Measurements from ENCODE around the gene ICAM1.

ICAM1 gene

DNA sequence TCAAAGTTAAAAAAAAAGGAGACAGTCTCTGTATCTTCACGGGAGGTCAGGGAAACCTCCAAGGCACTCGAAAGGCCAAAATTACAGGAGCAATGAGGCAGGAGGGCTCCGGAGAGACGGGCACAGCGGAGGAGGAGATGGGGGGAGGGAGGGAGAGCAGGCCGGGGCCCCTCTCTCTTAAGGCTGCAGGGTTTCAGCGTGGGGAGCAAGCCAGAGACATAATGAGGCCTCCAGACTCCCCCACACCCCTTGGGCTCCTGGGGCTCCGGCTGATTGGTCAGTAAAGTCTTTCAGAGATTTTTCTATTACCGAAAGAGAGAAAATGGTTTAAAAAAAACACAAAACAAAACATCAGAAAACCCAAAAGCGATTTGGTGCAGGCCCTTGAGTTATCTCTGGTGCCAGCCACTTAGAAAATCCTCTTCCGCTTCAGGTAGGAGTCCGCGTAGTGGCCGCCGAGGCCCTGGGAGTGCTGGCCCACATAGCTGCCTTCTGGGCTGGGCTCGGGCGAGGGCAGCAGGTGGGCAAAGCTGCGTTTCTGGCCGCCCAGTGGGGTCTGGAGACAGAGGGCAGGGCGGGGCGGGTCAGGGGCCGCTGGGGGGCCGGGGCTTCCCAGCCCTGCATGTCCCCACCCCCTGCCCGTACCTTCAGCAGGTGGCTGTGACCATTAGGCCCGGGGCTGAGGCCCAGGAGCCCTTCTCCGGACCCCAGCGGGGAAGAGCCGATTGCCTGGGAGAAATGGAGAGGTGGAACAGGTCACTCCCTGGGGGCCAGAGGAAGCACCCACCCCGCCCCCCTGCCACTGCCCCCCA, 46.3 kb downstream of the ICAM1 start:
- intact Hi-C loops (cut with DNase I) = no loop called here
- DNase-seq = no peak

DNA sequence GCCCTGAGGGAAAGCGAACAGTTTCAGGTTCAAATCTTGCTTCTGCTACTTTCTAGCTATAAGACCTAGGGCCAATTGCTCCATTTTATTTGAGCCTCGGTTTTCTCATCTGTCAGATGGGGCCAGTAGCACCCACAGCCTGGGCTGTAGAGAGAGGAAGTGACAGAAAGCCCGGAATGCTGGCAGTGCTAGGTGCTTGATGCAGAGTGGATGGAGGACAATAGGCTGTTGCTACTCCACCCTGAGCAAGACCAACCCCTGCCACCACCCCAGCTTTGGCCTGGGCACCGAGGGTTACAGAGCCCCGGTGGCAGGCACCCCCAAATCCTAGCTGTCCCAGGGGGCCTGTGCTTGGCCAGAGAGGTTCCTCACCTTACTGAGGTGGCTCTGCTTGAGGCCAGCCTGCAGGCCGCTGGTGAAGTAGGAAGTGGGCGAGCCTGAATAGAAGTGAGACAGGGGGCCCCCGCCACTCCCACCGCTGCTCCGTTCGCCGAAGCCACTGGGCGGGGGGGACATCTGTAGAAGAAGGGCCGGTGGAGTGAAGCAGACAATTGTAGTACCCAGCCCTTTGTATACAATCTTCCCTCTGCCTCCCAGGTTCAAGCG, 47.0 kb downstream of the ICAM1 start:
- intact Hi-C loops (cut with DNase I) = no loop called here
- no peak for DNase-seq

DNA sequence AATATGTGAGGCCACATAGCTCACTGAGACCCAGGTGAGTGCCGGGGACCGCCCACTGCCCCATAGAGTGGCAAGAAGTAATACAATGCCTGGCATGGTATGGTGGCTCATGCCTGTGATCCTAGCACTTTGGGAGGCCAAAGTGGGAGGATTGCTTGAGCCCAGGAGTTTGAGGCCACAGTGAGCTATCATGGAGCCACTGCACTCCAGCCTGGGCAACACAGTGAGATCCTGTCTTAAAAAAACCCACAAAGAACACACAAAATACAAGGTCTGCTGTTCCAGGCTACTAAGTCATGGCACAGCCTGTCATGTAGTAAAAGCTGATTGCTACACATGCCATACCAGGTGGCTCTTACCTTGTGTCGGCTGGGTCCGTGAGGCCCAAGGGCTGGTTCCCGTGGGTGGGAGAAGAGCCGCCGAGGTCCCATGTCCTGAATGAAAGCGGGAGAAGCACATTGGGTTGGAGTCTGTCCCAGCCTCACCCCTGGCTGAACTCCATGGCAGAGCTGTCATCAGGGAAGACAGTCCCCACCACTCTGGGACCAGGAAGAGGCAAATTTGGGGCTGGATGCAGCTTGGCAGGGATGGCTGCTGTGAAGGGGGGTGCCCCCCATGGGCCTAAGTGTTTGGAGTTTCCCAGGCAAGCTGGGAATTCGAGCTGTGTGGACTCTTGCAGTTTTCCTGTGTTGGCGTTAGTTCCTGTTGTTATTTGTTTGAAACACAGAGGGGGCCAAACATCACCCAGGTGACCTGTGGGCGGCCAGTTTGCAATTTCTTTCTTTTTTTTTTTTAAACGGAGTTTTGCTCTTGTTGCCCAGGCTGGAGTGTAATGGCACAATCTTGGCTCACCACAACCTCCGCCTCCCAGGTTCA, 48.1 kb downstream of the ICAM1 start:
- DNase-seq = no peak
- intact Hi-C loops (cut with DNase I) = no loop called here

DNA sequence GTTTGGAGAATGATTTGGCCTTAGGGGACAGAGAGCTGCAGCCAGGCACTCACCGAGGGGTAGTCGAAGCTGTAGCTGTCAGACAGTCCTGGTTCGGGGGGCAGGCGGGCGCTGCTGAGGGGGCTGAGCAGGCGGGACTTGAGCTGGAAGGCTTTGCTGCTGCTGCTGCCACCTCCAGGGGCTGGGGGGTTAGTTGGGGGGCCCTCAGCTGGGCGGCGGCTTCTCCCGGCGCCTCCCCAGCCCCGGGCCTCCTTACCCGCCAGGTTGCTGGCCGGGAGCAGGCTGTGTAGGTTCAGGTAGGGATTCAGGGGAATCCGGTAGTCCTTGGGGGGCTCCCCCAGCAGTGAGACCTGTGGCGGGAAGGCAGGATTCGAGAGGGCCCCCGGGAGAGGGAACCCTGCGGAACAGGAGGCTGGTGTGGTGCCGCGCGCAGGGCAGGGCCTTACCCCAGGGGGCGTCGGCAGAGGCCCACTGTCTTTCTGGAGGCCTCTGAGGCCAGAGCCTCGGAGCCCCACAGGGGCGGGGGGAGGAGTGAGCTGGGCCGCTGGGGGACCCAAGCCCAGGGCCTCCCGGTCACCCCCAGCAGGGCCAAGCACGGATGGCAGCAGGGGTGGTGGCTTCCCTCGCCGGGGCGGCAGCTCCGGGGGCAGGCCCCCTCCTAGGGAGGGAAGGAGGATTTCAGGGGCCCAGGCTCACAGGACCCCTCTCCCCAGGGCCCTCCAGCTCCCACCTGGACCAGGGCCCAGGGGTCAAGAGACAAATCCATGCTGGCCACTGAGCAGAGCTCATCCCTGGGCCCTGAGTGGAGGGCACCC, 49.9 kb downstream of the ICAM1 start:
- intact Hi-C loops (cut with DNase I) = no loop called here

DNA sequence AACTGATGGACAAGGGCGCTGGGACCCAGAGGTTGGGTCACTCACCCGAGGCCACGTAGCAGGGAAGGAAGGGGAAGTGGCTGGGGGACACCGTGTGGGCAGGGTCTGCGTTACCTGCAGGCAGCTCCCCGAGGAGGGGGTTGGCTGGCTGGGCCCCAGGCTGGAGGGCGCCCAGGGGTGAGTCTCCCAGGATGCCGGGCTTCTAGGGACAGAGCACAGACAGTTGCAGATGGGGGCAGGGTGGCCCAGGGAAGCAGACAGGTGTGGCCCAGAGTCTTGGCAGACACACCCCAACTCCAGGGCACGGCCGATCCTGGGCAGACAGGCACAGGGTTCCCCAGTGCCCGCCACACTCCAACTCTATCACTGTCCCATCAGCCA, 50.5 kb downstream of the ICAM1 start:
- intact Hi-C loops (cut with DNase I) = no loop called here
- DNase-seq = no peak

More for the DNA sequence above, 49.9 kb downstream of the ICAM1 start:
- DNase-seq = no peak

DNA sequence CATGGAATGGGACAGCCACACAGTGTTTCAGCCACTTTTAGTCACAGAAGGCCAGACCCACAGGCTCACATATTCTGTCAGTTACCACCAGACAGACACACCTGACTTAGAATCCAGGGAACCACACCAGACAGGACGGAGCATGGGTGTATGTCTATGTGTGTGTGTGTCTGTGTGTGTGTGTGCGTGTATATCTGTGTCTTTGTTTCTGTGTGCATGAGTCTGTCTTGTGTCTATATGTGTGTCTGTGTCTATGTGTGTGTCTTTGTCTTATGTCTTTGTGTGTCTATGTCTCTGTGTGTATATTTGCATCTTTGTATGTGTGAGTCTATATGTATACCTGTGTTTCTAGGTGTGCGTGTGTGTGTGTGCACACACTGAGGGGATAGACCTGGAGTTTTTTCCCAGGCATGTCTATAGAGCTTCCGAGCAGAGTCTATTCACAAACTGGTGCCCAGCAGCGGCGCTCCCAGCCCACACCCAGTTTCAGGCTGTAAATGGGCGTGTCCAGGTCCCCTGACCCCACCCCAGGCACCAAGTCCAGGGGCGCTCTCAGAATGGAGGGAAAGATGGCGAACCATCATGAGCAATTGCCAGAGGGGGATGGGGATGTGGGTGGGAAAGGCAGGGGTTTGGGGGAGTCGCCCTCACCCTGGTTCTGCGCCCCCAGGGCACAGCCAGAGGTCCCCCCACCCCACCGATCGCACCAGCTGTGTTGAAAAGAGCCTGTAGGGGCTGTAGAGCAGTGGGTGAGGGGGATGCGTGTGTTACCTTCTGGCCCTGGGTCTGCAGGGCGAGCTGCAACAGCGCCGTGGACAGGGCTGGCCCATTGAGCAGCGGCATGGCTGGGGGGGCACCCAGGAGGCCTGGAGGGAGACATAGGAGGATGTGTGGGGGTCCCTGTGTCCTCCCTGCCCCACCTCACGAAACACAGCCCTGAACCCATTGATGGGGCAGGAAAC, 51.2 kb downstream of the ICAM1 start:
- intact Hi-C loops (cut with DNase I) = no loop called here
- no peak for DNase-seq

DNA sequence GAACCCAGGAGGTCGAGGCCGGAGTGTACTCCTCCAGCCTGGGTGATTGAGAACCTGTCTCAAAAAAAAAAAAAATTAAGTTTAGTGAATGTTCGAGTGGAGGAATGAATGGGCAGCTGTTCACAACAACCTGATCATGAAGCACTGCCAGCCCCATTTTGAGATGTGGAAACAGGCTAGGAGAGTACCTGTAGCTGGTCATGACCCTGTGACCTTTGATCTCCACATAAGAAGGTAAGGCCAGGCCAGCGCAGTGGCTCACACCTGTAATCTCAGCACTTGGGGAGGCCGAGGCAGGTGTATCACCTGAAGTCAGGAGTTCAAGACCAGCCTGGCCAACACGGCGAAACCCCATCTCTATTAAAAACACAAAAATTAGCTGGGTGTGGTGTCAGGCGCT, 54.8 kb downstream of the ICAM1 start:
- intact Hi-C loops (cut with DNase I) = no loop called here

DNA sequence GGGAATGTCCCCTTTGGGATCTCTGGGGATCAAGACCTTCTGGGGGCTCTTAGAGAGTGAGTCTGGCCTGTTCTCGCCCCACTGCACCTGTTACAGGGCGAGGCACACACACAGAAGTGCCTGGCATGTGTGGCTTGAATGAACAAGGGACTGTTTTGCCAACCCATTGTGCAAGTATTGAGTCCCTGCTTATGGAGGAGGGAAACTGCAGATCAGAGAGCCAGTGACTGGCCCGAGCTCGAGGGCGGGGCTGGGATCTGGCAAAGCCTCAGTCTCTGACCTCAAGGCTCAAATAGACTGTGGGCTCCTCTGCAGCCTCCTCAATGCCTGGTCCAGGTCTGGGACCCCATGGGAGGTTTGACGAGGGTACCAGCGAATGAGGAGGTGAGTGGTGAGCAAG, 56.9 kb downstream of the ICAM1 start:
- intact Hi-C loops (cut with DNase I) = no loop called here

More for the DNA sequence above, 54.8 kb downstream of the ICAM1 start:
- no peak for DNase-seq

DNA sequence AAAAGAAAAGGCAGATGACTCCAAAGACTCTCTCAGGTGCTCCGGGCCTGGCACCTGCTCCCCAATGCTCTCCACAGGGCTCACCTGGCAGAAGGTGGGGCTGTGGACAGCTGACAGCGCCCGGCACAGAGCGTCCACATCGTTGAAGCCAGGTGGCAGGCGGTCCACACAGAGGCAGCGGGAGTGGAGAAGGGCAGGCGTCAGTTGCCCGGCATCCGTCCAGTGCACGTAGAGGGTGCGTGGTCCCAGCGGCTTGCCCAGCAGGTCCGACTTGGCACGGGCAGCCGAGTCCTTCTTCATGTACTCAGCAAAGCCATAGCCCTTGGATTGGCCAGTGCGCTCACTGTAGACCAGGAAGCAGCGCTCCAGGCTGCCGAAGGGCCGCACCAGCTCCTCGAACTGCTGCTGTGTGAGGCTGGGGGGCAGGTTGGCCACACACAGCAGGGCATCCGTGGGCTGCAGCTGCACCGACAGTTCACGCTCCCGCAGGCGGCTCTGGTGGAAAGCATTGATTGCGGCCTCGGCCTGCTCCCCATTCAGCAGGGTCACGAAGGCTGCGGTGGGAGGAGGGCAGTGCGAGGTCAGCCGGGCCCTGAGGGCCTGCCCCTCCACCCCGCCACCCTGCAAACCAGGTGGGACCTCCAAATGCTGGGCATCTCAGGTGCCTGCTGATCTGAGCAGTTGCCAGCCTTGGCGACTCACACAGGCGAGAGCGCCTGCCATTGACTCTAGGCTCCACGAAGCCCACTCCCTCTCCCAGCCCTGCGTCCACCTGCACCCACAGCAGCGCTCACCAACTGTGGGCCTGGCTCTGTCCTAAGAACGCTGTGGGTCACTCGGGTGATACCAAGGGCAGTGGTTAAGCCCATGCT, 57.9 kb downstream of the ICAM1 start:
- no peak for DNase-seq

More for the DNA sequence above, 56.9 kb downstream of the ICAM1 start:
- DNase-seq = no peak

DNA sequence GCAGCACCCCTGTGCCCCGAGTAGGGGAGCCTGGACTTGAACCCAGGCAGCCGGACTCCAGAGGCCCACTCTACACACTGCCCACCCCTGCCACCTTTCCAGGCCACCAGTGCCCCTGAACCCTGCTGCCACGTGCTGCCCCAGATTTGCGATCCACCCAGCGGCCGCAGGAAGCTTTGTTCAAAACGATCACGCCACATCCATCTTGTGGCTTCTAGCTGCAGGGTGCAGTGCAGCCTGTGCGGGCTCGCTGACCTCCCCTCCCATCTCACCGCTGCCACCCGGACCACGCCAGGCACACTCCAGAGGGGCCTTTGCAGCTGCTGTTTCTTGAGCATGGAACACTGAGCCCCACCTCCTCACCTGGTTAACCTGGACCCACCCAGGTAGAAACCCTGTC, 58.6 kb downstream of the ICAM1 start:
- no peak for DNase-seq
- intact Hi-C loops (cut with DNase I) = no loop called here

More for the DNA sequence above, 57.9 kb downstream of the ICAM1 start:
- intact Hi-C loops (cut with DNase I) = no loop called here

DNA sequence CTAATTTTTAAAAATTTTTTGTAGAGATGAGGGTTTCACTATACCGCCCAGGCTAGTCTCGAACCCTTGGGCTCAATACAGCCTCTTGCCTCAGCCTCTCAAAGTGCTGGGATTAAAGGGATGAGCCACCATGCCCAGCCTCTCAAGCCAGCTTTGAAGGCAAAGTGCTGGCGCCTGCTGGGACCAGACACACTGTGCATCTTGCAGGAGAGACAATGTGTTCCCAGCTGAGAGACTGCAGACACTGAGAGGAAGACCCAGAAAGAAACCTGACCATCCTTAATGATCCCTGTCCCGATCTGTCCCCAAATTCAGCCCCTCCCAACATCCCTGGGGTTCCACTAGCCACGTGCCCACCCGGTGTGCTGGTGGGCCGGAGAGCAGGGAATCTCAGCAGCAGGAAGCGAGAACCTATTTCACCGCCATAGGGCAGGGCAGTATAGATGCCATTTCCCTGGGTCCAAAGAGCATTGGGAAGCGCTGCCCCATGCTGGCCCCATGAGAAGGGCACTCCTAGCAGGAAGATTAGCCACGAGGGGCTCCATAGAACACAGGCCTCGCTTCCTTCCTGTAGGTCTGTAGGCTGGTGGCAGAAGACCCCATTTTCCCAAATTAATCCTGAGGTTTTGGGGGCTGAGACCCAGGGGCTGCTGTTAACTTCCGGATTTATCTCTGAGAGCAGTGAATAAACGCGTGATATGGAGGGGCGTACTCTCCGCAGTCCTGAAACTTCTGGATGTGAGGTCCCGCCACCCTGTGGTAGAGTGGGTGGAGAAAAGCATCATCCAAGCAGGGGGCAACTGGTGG, 61.4 kb downstream of the ICAM1 start:
- no peak for DNase-seq
- intact Hi-C loops (cut with DNase I) = loop anchor here (5.0 to 10.0 kb wide), 2 partner anchors 50 to 68 kb away; partner anchors contain the start of gene TYK2

DNA sequence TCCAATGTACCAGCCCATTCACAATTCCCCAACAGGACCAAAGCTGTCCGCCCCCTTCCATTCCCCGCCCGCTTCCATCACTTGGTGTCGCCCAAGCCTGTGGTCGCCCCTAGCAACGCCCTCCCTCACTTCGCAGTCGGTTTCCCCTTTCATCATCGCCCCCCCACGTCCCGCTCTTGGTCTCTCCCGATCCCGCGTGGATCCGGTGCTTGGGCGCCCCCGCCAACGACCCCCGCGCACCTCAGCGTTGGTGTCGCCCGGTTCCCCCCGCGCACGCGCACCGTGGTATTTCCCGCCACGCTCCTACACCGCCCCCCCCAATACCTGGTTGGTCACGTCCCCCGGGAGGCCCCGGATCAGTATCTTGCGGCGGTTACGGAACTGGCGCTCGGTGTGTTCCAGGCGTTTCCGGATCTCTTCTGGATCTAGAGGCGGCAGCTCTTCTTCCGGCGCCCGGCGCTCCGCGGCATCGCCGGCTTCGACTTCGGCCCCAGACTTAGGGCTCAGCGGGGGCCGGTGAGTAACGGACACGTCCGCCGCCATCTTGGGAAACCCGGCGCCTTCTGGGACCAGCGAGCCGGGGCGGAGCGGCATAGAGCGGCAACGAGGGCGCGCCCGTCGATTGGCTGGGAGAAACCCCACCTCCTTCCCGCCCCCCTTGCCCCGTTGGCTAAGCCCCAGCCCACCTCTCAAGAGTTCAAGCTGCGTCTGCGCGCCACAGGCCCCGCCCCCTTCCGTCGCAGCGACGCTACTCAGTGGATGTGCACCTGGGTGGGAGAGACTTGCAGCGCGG, 62.2 kb downstream of the ICAM1 start, which contains the start of gene RAVER1:
TSS of gene RAVER1 (minus strand) at position 565 of the 793 bp plus-strand sequence. CDS start at position 543, 22 bp downstream.
- DNase-seq = peak; percentile 96 to 99 (median 98)
- intact Hi-C loops (cut with DNase I) = loop anchor here (5.0 to 10.0 kb wide), 2 partner anchors 49 to 68 kb away; partner anchors contain the start of gene TYK2

DNA sequence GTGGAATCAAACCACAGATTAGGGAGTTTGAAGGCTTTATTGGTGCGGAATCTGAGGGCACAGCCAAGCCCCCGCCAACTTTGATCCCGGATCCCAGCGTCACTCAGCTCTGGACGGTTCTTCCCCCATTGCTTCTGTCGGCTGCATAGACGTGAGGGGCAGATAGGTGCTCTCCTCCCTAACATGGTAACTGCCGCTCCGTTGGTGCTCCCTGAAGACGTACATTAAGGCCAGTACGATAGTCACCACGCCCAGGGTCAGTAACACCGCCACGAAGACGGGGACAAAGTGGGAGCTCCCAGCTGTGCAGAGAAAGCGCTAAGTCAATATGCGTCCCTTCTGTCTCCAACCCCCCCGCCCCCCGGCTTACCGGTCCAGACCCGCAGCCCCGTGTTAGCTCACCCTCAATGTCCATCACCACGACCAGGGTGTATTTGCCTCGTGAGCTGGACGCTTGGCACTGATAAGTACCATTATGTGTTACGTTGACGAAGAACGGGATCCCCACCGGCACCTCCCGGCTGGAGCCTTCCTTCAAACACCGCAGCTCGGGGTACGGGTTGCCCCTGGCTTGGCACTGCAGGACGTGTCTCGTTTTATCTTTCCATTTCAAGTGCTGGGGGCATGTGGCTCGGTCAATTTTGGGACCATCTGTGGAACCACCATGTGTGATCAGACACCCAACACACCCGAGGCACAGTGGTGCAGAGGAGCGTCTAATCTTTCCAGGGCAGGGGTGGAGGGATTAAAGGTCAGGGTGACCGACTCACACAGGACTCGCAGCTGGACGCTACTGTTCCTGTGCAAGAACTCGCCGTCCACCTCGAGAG, 63.1 kb downstream of the ICAM1 start:
- intact Hi-C loops (cut with DNase I) = loop anchor here (5.0 to 10.0 kb wide), 2 partner anchors 48 to 69 kb away; partner anchors contain the start of gene TYK2

DNA sequence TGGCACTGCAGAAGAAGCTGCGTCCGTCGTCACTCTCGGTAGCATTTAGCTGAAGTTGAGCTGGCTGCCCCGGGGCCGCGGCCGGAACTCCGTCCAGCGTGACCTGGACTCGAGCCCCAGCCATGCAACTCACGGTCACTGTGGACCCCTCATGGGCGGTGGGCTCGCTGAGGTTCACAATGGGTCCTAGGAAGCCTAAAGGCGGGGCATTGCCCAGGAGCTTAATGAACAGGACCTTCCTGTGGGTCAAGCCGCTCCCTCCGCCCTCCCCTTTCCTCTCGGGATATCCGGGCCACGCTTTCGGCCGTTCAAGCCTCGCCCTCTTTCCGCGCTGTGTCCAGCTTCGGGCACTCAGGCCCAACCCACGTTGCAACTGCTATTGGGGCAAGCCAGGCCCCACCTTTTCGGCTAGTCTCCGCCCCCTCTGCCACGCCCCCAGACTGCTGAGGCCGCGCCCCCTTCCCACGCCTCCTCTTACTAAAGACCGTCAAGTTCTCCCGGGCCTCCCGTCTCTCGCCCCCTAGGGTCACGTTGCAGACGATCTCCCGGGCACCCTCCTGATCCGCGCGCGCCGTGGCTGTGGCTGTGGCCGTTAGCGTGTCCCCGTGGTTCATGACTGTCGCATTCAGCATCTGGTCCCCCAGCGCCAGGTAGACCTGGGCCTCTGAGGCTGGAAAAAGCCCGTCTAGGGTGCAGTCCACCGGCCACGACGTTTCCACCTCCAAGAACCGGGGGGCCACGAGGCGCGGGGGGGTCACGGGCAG, 63.9 kb downstream of the ICAM1 start:
- peak; percentile 49 to 96 (median 70) for DNase-seq
- intact Hi-C loops (cut with DNase I) = loop anchor here (5.0 to 10.0 kb wide), 2 partner anchors 48 to 70 kb away; partner anchors contain the start of gene TYK2

More for the DNA sequence above, 63.1 kb downstream of the ICAM1 start:
- DNase-seq = no peak
